GM19099 (cell line): Measurements from ENCODE around the gene ABL1.

Experiments used
- POLR2A ChIP-seq: IDR thresholded peaks from 3 replicates; pipeline ENCODE4 v1.6.1; 2011; ENCODE audit warnings: low read depth; ENCODE audit not compliant: insufficient read length; ENCODE audit errors: extremely low read depth

ABL1 gene

GRCh38 chr9:130888146-130888885, 53.3 kb downstream of the ABL1 start:
- no peak for TF ChIP-seq POLR2A

DNA sequence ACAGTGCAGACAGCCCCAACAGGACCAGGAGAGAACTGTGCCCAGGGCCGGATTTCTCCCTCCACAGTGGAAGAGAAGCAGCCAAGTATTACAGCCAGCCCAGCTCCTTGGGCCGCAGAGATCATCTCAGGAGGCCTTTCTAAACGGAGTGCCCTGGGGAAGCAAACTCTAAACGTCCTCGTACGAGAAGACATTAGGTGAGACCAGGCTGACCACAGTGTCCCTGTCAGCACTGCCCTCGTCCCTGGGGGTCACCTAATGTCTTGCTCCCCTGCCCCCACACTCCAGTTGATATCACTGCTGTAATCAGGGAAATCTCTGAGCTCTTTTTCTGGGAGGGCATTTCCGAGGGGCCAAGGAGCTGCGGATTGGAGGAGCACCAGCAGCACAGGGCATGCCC, 55.1 kb downstream of the ABL1 start:
- TF ChIP-seq POLR2A, result no peak

- TF ChIP-seq POLR2A, result no peak
These were observed 56.0 kb downstream of the ABL1 start for GRCh38 chr9:130890870-130891687.

- no peak for TF ChIP-seq POLR2A
These were observed 56.8 kb downstream of the ABL1 start for GRCh38 chr9:130891688-130892476.

GRCh38 chr9:130892477-130893304, 57.6 kb downstream of the ABL1 start:
- TF ChIP-seq POLR2A, result no peak

DNA sequence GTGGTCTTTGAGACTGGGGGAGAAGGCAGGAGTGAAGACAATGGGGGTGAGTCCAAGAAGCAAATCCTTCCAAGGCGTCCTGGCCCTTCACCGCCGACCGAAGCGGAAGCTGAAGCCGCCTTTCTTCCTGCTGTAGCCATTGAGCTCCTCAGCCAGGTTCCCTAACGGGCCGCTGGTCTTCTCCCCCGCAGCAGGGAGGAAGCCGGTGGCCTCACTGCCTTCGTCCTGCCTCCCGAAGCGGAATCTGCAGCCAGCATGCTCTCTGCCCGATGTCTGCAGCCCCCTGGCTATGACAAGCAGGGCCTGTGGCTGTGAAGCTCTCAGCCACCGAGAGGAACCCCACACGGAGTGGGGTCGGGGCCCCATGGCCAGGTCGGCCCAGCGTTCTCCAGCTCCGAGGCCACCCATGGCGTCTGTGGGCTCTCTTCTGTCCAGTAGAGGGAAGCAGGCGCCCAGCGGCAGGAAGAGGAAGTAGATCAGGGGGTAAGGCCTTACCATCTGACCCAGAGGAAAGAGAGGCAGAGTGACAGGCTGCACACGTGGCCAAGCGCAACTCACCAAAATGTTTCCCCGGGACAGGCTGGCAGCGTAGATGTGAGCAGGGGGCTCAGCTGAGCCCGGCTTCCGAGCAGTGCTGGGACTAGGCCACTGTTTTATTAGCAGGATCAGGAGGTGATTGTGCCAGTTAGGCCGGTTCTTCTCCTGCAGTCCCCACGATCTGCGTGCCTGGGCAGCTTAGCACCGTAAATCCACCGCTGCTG, 58.5 kb downstream of the ABL1 start:
- no peak for TF ChIP-seq POLR2A

DNA sequence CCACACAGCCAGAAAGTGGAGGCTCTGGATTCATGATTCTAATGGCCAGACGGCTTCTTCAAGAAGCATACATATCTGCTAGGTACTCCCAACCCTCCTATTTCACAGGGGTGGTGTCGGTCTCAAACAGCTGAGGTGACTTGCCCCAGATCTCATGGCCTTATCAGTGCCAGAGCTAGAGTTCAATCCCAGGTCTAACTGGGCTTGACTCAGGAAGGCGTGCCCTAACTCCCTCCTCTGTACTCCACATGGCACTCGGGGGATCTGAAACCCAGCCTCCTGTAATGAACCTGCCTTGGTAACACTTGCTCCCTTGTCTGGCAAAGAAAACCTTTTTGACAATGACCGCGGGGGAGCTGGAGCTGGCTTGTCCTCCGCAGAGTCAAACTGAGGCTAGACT, 59.5 kb downstream of the ABL1 start:
- TF ChIP-seq POLR2A, result no peak

GRCh38 chr9:130895038-130895437, 60.0 kb downstream of the ABL1 start:
- no peak for TF ChIP-seq POLR2A

GRCh38 chr9:130895481-130896232, 60.6 kb downstream of the ABL1 start:
- TF ChIP-seq POLR2A, result no peak

- no peak for TF ChIP-seq POLR2A
These were observed 61.4 kb downstream of the ABL1 start, which contains the start of gene QRFP for GRCh38 chr9:130896233-130897014. Gene QRFP, minus strand, starts transcription at chr9:130896812. Its CDS starts 2,974 bp downstream, at chr9:130893838.

- no peak for TF ChIP-seq POLR2A
These were observed 62.2 kb downstream of the ABL1 start for GRCh38 chr9:130897105-130897751.

DNA sequence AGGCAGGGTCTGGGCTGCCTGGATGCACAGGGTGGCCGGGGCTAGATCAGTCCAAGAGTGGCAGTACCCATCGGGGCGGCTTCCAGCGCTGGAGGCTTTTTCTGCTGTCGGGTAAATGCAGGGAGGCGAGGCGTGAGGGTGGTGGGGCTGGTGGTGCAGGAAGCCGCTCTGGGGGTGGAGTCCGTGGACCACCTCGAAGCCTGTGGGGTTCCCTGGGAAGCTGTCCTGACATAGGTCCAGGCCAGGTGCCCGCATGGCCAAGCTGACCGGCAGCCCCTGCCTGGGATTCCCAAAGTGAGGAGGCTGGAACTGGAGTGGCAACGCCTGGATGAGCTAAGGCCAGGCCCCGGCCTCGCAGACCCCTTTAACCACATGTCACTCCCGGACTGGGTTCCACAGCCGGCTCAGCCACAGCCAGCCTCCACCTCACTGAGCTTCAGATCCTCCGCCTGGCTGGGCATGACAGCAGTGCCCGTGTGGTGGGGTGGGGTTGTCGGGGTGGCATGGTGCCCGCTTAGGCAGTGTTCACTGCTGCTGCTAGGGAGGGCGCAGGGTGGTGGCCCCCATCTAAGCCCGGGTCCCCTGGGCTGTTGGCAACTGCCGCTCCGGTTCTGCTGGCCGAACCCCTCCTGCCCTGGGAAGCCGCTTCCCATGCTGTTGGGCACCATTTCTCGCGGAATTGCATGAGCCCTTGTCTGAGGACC, 62.9 kb downstream of the ABL1 start:
- no peak for TF ChIP-seq POLR2A

DNA sequence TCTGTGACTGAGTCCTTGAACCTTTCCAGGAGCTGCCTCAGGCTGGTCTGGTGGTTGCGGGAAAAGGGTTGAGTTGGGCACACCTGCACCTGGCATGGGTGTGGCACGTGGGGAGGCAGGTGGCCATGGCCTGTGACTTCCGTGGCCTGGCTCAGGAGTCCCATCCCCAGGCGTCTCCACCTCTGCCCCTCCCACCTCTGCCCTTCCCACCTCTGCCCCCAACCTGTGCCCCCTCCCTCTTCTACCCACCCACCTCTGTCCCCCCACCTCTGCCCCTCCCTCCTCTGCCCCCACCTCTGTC, 63.4 kb downstream of the ABL1 start:
- no peak for TF ChIP-seq POLR2A
